Thyroid gland (tissue), 4 donors: Measurements from ENCODE around the gene CLINT1. TPM values are rescaled to one million over a fixed set of nuclear protein-coding genes. Genes with fewer than 3 reads are reported as not detected.

Experiments used
- DNase-seq, 2 donors: peaks; one replicate each; pipeline ENCODE4 v3.0.0-alpha.2; 2019
- H3K27ac ChIP-seq, 3 donors: fragments of 200-600 bp; sonication (generic); 1 replicate in 2 of 3; 2 replicates in 1 of 3; pipeline ENCODE4 v1.5.1; 2016 to 2019; ENCODE audit warnings: mild to moderate bottlenecking in 1 of 3, moderate library complexity in 1 of 3
- H3K27me3 ChIP-seq: fragments of 200-600 bp; sonication (generic); one replicate; pipeline ENCODE4 v1.5.1; 2019
- H3K36me3 ChIP-seq, 2 donors: fragments of 200-600 bp; sonication (generic); one replicate each; pipeline ENCODE4 v1.5.1; 2016 to 2019
- H3K4me1 ChIP-seq, 2 donors: fragments of 200-600 bp; sonication (generic); one replicate each; pipeline ENCODE4 v1.5.1; 2017 to 2019
- H3K4me3 ChIP-seq, 3 donors: fragments of 200-600 bp; sonication (generic); replicated peaks in 1 of 3; 1 replicate in 2 of 3; 2 replicates in 1 of 3; pipeline ENCODE4 v1.5.1; 2016; ENCODE audit warnings: mild to moderate bottlenecking in 1 of 3
- H3K9me3 ChIP-seq: fragments of 200-600 bp; sonication (generic); one replicate; pipeline ENCODE4 v1.5.1; 2017
- CTCF ChIP-seq, 6 experiments: fragments of 200-600 bp in 3 of 6; fragments of 450-650 bp in 3 of 6; sonication (generic) in 3 of 6; IDR thresholded peaks; one replicate each; pipeline ENCODE4 v1.5.1; 2016 to 2019; ENCODE audit warnings: antibody characterized with exemption in 6 of 6, mild to moderate bottlenecking in 2 of 6, inconsistent platforms in 1 of 6, moderate library complexity in 1 of 6
- POLR2A ChIP-seq, 2 donors: fragments of 450-650 bp; IDR thresholded peaks; one replicate each; pipeline ENCODE4 v1.6.1; 2017; ENCODE audit warnings: antibody characterized with exemption in 2 of 2, mild to moderate bottlenecking in 2 of 2, moderate library complexity in 1 of 2
- WGBS, 2 donors: methylation state at CpG; one replicate each; pipeline ENCODE4 v1.1.5; 2017; 5-methylcytosine and 5-hydroxymethylcytosine counted together
- intact Hi-C: fragments of 100-400 bp; cut with DNase I; formaldehyde crosslinking; loops from one replicate; pipeline ENCODE4 v1.15.1; 2023
- total RNA-seq, 4 donors: library from RNA; depleted of rRNA; stranded (reverse); fragments of >200 nt; gene quantifications; one replicate each; pipeline ENCODE4 v1.2.3, GENCODE V29; 2016

The CLINT1 gene
- total RNA-seq, 4 donors from 2014 or later = 126 to 198 (median 159) TPM

DNA sequence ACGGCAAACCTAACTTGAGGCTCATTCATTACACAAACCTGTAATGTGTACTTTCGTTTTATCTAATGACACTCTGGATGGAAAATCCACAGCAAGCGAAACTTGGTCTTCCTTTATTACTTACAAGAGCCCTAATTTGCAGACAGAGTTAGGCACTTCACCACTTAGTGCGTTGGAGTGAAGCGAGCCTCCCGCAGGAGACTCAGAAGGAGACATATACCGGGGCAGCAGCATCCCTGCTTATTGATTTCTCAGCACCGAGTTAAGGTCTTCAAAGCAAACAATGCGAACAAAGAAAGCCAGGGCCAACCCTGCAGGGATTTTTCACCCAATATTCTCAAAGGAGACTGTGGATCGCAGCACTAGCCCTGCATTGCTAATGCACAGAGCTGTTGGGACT is 86.8 kb downstream of the CLINT1 start:
- no peaks in the 10 kb centered on the region for H3K4me1 ChIP-seq
- no peak for DNase-seq
- H3K27ac ChIP-seq = no peak overlapping the region
- intact Hi-C loops = no loop called here
- no peak overlapping the region for H3K4me3 ChIP-seq
- WGBS, 2 donors = 56 to 65% methylated on average over 10 of the region's 10 CpGs
- no peaks in the 10 kb centered on the region for H3K9me3 ChIP-seq
- TF ChIP-seq CTCF (IDR thresholded peaks at IDR 0.05) (no peak), POLR2A (IDR thresholded peaks at IDR 0.05) (no peak)
- no peaks in the 10 kb centered on the region for H3K27me3 ChIP-seq
- H3K36me3 ChIP-seq = no peaks in the 10 kb centered on the region

GRCh38 chr5:157770665-157771064 is 88.3 kb downstream of the CLINT1 start:
- TF ChIP-seq POLR2A (IDR thresholded peaks at IDR 0.05) (no peak), CTCF (IDR thresholded peaks at IDR 0.05) (no peak)
- intact Hi-C loops = no loop called here
- Histone ChIP-seq H3K27me3 (no peaks in the 10 kb centered on the region), H3K4me1 (no peaks in the 10 kb centered on the region), H3K36me3 (no peaks in the 10 kb centered on the region), H3K4me3 (no peak overlapping the region), H3K27ac (no peak overlapping the region), H3K9me3 (no peaks in the 10 kb centered on the region)
- DNase-seq = no peak
- WGBS, 2 donors = 94 to 96% methylated on average over 4 of the region's 4 CpGs

DNA sequence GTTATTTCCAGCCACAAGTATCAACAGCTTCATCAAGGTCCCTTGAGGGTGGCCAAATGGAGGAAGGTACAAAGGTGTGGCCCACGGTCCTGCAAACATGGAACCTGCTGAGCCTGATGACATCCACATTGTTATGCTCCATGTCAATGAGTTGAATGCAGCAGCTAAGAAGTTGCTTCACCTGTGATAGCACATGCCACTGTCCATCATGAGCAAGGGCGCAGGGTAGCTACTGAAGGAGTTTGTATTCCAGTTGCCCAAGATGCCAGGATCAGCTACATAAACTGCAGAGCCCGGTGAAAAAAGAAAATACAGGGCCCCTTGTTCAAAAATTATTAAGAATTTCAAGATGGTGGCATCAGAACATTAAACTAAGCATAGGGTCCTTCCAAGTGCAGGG is 91.3 kb downstream of the CLINT1 start:
- intact Hi-C loops = no loop called here
- Histone ChIP-seq H3K36me3 (no peaks in the 10 kb centered on the region), H3K9me3 (no peaks in the 10 kb centered on the region), H3K4me1 (no peaks in the 10 kb centered on the region), H3K27me3 (no peaks in the 10 kb centered on the region), H3K27ac (no peak overlapping the region), H3K4me3 (no peak overlapping the region)
- DNase-seq = no peak
- WGBS, 2 donors = 100% methylated on average over 3 of the region's 3 CpGs
- TF ChIP-seq CTCF (IDR thresholded peaks at IDR 0.05) (no peak), POLR2A (IDR thresholded peaks at IDR 0.05) (no peak)

- no peaks in the 10 kb centered on the region for H3K9me3 ChIP-seq
- no peak overlapping the region for H3K27ac ChIP-seq
- intact Hi-C loops = no loop called here
- 70% methylated on average over 1 of the region's 1 CpG for WGBS, 2 donors
- H3K27me3 ChIP-seq = no peaks in the 10 kb centered on the region
- H3K4me3 ChIP-seq = no peak overlapping the region
- TF ChIP-seq POLR2A (IDR thresholded peaks at IDR 0.05) (no peak), CTCF (IDR thresholded peaks at IDR 0.05) (no peak)
- H3K4me1 ChIP-seq = no peaks in the 10 kb centered on the region
- no peak for DNase-seq
- no peaks in the 10 kb centered on the region for H3K36me3 ChIP-seq
Observed at GRCh38 chr5:157766902-157767301, 92.0 kb downstream of the CLINT1 start.

DNA sequence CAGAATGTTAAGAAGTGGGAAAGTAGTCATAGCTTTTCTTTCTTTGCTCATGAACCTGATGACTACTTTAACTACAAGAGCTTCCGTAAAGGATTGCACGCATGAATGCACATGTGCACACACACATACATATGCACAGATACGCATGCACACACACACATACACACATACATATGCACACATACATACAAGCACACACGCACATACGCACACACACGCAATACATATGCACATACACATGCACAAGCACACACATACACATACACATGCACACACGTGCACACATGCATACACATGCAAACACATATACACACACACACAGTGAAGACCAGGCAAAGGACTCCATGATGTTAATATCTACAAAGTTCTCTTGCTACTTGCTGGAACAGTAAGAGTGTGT is 92.5 kb downstream of the CLINT1 start:
- WGBS, 2 donors = 86 to 87% methylated on average over 7 of the region's 7 CpGs
- H3K9me3 ChIP-seq = no peaks in the 10 kb centered on the region
- intact Hi-C loops = no loop called here
- no peak overlapping the region for H3K27ac ChIP-seq
- H3K4me3 ChIP-seq = no peak overlapping the region
- H3K27me3 ChIP-seq = no peaks in the 10 kb centered on the region
- TF ChIP-seq POLR2A (IDR thresholded peaks at IDR 0.05) = no peak
- TF ChIP-seq CTCF (IDR thresholded peaks at IDR 0.05) = no peak
- DNase-seq = no peak
- no peaks in the 10 kb centered on the region for H3K36me3 ChIP-seq
- no peaks in the 10 kb centered on the region for H3K4me1 ChIP-seq
